GM21529 (cell line): ENCODE measurements around the gene SOX2.

ENCODE experiments used
- ATAC-seq: cut with Tn5 transposase; IDR thresholded peaks from one replicate; pipeline ENCODE4 v1.9.1; 2021; ENCODE audit not compliant: unreplicated experiment

The SOX2 gene

DNA sequence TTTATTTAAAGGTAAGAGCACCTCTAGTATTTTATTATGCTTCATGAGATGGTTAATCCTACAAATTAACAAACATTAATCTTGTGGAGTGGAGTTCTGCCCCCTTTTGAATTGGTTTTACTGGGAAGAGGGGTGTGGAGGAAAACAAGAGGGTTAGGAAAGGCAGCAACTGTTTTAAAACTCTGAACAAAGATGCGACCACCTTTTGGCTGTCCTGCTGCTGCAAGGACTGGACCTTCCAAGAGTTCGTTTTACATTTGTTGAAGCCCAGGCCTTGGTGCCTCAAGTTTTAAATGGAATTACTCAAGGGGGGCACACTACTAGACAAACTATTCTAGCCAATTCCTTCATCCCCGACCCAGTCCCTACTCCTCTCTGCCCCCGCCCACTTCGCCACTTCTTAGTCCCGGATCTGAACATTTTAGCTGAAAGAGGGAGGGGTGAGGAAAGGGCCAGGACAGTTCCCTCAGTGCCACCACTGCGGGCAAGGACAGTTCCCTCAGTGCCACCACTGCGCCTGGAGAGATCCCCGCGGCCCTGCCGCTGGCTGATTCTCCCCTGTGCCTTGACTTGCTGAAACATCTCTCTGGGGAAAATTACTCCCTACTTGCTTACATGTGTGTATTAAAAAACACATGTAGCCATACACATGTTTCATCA lies 11.2 kb downstream of the SOX2 start:
- no peak for ATAC-seq

DNA sequence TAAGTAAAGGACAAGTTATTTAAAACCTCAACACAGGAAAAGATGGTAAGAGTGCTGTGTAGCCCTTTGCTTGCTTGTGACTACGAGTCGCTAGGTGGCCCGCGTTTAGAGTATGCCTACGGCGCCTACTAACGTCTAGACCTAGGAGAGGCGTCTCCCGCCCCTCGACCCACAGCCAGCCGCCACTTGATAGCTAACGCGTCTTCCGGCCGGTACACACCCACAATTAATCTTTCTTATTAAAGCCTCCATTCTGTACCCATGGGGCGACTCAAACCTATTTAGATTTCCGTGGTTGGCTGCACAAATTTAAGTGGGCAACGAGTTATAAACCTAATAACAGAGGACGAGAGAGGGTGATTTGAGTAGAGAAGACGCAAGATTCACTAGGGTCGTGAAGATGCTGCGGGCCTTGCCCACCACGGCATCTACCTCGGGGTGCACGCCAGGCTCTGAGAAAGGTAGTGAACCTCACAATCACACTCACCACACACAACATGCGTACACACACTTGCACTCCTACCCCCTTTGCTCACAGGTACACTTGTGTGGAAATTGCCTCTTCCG lies 12.0 kb downstream of the SOX2 start:
- no peak for ATAC-seq

DNA sequence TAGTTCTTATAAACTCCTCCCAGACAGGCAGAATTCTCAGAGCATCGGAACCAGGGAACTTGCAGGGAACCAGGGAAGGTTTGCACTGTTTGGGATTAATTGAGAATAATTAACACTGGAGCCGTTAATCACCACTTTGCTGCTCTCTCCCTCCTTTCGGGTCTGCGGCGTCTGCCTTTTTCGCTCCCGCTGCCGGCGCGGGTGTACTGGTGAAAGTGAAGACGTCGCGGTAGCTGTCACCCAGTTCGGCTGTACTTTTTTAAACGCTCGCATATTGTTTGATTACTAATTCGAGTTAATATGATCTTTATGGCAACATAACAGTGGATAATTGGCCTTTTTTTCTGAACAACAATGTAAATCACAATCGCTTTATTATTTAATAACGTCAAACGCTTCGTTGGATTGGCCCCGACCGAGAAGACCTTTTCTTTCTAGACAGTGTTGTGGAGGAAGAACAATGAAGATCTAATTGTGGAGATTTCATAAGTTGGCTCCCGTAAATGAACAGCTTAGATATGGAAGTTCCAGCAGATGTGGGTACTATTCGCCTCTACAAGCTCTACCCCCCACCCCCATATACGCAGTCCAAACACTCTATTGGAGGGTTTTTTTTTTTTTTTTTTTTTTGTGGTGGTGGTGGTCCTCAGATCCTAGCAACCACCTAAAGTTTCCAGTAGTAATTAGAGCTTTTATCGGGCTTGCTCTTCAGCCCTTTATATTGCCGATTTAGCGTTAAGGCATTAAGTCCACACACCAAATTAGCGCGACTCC lies 12.7 kb downstream of the SOX2 start:
- no peak for ATAC-seq

DNA sequence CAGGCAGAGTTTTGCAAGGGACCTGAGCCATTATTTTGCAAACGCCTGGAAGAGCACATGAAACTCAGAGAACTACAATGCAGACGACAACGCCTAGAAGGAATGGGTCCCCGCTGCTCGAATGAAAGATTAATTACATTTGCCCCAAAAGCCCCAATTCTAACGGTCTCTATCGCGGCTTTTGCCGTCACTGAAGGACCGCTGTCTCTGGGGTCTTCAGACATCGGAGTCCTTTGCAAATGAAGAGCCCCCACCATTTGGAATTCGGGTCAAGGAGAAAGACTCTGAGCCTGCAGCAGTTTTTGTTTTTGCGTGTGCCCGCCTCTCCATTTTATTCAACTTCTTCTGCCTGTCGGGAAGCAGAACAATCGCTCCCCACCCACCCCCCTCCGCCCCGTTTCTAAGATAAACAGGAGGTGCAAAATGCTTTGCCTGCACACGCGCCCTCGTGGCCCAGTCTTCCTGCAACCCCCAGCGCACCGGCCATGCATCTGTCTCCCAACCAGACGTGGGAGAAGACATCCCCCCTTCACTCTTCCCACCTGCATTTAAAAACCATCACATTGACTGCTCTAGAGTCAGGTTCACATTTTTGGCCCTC lies 13.5 kb downstream of the SOX2 start:
- ATAC-seq = no peak

DNA sequence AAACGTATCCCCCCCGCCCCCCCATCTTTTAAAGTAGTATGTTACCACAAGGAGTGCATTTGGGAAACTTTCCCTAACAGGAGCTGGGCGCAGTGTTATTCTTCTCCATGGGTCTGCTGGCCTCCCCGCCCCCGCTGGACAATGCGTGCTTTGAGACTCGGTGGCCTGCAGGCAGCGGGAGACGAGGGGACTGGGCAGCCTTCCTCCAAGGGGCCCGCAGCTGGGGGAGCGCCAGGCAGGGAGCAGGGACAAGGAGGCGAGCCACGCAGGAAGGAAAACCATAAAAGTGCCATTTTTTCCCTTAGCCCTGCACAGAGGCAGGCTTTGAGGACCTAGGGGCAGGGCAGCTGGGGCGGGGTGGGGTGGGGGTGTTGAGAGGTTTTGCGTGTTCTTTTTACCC lies 14.1 kb downstream of the SOX2 start:
- no peak for ATAC-seq

DNA sequence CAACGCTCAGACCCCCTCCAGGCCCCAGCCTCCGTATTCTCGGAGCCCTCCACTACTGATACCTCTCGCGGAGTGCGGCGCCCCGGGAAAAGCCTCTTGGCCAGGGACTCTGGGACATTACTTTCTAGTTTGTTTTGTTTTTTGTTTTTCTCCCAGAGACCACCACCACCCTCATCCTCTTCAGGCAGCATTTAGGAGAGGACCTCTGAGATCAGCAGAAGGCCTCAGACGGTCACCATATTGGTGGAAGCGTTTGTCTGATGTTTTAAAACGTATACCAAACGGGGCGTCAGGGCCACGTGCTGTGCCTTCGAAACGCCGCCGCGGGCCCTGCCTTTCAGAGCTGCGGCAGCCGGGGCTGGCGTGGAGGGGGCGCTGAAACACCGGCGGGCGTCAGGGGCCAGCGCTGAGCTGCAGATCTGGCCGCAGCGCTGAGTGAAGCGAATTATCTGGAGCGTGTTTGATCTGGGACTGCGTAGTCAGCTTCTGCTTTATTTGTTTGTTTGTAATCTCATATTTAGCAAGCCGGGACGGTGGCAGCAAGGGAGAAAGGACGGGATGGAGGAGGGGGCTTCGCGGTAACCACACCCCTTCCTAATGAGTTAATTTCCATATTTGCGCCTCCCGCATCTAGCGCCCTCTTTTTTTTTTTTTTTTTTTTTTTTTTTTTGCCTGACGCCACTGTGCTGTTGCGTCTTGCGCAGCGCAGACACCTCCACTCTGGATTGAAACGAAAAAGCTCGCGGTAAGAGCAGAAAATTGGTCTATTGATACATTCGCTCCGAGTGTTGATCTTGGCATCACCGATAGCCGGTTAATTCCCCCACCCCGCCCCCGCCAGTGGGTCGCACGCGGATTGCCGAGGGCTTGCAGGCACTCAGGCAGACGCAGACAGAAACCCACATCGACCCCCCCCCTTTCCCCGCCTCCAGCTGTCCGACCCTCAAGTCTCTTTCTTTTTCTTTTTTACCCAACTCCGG lies 14.9 kb downstream of the SOX2 start:
- ATAC-seq = no peak

DNA sequence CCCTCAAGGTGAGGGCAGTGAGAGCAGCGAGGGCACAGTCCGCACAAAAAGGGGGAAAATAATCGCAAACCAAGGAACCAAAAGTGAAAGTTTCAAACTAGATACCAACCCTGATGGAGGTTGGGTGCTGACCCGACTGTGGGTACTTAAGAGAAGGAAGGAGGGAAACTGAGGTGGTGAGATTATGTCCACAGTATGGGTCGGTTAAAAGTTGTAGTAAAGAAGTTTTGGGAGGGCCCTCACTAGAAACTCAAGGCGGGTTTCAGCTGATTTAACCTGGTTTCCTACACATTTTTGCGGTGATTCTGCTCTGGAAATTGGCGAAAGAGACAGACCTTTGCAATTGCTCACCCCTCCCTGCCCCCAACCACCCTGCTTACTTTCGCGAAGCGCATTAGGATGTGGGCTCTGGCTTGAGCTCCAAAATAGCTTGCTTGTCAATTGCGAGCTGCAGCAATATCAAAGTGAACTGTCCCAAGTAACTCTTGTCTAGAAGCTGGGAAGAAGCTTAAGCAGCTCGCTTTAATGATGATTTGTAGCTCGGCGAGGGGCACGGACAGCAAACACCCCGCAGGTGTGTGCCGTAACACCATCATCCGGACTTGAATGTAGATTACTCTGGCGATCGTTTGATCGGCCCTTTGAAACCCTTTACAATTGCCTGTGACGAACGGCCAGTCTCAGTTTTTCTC lies 15.8 kb downstream of the SOX2 start:
- no peak for ATAC-seq

DNA sequence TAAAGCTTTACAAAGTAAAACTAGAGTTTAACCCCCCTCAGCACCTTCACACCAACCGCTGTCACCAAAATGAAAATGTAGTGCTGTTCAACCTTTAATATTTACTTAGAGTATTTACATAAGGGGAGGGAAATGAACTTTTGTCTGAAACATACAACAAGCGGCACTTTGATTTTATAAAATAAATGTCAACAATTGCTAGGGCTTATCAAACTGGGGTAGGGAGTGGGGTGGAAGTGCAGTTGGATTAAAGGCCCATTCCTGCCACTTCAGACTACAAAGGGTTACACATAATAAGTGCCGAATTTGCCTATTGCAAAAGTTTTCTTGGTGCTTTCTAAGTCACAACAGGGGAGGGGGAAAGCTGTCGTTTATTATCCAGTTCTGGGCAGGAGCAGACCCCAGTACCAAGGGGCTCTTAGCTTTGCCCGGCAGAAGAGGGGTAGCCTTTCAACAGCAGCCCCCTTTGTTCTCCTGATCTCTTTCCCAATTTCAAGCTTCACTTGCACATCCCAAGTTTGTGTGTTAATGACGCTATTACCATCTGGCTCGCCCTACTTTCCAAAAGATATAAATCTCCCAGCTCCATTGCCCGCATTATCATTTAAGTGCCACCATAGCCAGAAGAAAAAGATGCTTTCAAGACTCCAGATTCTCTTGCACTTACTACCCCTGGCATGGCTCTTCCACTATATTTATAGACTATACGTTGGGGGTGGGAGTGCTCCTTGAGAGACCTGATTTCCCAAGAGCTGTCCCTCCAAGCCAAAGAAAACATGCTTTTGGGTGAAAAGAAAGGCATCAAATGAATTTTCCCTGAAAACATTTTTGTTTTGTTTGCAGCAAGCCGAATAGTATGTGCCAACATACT lies 17.0 kb downstream of the SOX2 start:
- no peak for ATAC-seq

DNA sequence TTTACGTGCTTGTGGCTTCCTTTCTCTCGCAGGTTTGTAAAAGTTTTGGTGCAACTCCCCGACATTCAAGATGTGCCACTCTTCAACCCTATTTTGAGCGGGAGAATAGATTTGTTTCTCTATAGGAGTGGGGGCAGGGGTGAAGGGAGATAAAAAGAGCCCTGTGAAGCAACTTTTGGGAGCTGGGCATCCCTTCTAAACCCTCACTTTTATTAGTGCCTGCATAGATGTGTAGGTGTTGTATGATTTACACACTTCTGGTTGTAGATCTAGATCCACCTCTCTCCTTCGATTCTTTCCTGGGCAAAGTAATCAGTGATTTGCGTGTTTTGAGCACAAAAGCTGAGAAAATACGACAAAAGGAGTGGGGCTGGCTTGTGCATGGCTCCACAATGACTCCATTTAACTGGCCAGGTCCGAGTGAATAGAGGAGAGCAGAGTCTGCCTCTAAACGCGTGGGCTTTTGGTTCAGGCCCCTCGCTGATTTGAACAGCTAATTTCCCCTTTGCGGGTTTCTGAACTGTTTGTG lies 17.7 kb downstream of the SOX2 start:
- no peak for ATAC-seq

DNA sequence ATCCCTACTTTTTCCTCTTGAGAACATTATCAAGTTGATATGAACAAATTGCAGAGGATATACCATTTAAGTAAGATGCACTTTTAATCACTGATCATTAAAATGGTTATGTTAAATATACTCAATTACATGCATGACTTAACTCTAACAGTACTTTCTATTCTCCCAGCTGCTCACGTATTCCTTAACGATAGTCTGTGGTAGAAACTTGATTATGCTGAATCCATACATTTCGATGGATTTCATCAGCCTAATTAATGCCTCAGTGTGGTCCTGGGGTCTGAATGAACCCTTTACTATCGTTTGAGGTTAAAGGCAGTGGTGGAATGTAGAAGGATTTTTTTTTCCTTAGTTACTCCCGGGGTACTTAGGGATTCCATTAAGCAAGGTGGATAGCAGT lies 18.6 kb downstream of the SOX2 start:
- no peak for ATAC-seq

DNA sequence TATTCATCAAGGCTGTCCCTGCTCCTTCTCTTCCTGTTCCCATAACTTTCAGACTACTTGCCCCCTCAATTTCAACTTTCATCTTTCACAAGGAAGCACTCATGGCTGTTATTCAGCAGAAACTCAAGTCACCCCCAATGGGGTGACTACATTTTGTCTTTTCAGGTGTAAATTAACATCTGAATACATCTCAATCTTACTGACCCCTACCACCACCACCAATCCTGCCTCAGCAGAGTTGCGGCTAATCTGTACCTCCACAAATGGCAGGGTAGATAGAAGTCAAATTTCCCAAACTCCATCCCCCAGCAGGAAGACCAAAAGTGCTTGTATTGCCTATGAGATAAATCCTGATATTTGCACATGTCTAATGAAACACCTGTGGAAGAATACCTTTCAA lies 19.2 kb downstream of the SOX2 start:
- ATAC-seq = no peak

DNA sequence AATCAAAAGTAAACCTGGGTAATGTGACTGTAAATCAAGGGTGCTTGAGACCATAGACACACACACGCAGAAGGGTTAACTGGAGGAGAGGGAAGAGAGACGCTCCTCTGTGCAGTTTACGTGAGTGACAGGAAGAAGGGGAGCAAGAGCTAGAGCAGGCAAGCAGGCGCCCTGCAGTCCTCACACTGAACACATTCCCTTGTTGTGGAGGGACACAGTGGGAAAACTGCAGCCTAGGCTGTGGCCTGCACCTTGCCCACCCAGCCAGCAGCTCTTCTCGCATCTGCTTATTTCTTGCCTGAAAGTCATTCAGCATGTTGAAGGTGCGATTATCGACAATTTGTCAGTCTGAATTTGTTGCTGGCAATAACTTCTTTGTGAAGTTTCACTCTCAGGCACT lies 24.2 kb downstream of the SOX2 start:
- no peak for ATAC-seq

DNA sequence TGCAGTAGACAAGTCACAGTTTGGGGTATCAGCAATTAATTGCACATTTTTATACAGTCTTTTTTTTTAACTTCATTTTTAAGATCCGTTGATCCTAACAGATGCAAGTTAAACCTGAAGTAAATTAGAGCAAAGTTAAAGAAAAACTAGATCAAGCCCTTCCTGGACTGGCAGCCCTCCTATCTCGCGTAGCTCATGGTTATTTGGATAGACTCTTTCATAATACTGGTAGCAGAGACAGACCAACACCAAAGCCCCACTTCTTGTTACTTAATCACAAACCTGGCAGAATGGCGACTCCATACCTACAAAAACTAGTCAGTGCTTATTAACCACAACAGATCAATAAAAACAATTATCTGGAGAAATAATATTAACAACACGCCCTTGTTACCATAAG lies 26.8 kb downstream of the SOX2 start:
- no peak for ATAC-seq

DNA sequence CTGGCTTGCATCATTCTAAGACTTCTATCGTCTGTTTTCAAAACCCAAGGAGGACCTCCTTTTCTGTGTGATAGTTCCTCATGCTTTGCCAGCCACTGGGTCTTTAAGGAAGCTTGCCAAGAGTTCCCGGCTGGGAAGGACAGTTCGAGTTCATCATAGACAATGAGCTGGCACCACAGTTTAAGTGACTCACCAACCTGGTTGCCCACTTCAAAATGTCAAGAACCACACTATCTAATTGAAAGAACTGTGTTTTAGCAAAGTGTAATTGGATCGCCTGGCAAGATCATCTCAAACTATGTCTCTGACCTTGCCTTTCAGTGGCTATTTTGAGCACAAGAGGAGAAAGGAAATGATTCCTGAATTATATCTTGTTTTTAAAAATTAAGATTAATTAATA lies 27.9 kb downstream of the SOX2 start:
- no peak for ATAC-seq

DNA sequence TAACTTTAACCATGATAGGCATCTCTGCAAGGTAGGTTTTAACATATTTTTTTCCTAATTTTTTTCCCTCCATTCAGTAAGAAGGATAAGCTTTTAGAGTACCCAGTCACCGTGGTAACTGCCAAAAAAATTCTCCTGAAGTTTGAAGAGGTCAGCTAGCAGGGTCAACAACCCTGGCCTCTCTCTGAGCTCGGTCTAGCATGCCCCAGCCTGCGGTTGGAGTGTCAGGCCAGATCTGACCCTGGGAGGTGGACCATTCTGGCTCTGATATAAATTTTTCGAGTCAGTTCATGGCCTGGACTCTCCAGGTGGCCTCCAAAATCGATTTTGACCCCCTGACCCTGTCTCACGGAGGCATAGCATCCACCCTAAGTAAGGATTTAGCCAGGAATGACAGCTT lies 29.7 kb downstream of the SOX2 start:
- ATAC-seq = no peak

DNA sequence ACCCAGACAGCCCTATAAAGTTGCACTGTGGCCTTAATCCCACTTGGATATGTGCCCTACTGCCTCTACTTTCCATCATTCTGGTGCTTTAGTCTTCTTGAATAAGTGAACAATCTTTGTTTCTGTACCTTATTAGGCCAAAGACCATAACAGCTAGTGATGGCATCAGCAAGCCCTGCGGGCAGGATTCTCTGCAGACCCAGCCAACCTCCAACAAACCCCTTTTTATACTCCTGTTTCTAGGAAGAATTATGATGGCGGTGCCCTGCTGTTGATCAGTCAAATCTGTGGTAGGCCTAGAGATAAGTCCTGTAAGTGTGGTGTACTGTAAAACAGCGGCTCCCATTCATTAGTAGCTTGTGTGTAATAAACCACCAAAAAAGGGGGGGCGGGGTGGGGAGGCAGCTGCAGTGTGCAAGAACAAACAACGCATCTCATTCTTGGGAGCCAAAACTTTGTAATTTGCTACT lies 40.5 kb downstream of the SOX2 start:
- no peak for ATAC-seq

DNA sequence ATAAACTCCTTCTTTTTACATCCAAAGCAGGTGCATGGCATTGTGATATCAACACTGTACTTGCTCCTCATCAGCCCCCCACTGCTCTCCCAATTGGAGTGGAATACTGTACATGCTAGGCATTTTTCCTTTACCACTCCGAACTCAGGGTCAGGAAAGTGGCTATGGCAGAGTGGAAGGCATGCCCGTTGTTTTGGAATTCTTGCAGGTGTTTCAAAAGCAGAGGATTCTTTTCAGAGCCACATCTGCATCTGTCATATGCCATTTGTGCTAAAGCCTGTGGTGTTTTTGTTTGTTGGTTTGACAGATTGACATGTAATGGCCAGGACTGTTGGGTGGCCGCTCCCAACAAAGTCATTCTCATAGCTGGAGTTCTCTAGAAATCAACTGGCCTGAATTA lies 41.7 kb downstream of the SOX2 start:
- ATAC-seq = no peak

DNA sequence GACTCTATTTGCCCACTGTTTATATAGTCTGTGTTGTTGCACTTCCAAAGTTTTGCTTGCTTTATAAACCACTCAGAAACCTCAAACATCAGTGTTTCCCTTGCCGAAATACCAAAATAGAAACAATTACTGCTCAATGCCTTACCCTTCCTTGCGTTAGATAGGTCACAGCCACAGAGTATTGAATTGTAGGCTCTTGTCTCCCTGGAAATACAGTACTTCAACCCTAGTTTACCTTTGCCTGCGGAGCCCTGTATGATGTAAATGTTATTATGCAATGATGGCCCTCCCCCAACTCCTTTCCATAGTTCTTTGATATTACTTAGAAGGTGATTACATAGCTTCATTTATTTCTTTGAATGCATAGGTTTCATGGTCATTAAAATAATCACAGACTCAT lies 44.2 kb downstream of the SOX2 start:
- no peak for ATAC-seq
